GM23338 (cell line): ENCODE data around the gene ZNF628. TPM values are rescaled to one million over a fixed set of nuclear protein-coding genes. Genes with fewer than 3 reads are reported as not detected.

Experiments
- ATAC-seq: fragments of 200-7000 bp; cut with Tn5 transposase; 3 replicates; pipeline ENCODE4 v1.9.1; 2020
- DNase-seq: peaks from one replicate; pipeline ENCODE4 v3.0.0-alpha.2; 2015; ENCODE audit warnings: low spot score
- H2AFZ ChIP-seq: fragments of 200-600 bp; sonication (generic); 2 replicates; pipeline ENCODE4 v1.8.0; 2016; ENCODE audit warnings: antibody characterized with exemption, mild to moderate bottlenecking, moderate library complexity
- H3F3A ChIP-seq: fragments of 200-600 bp; sonication (generic); replicated peaks from 2 replicates; pipeline ENCODE4 v1.8.0; 2017; ENCODE audit warnings: antibody characterized with exemption, mixed run types, low read depth
- H3K27ac ChIP-seq: fragments of 200-600 bp; sonication (generic); 2 replicates; pipeline ENCODE4 v1.6.1; 2016; ENCODE audit warnings: low read depth
- H3K27me3 ChIP-seq: fragments of 200-600 bp; sonication (generic); 2 replicates; pipeline ENCODE4 v1.8.0; 2016; ENCODE audit warnings: mild to moderate bottlenecking, mixed run types, moderate library complexity; ENCODE audit not compliant: insufficient read depth
- H3K36me3 ChIP-seq: fragments of 200-600 bp; sonication (generic); 2 replicates; pipeline ENCODE4 v1.8.0; 2016; ENCODE audit warnings: mild to moderate bottlenecking; ENCODE audit not compliant: insufficient read depth
- H3K4me1 ChIP-seq: fragments of 200-600 bp; sonication (generic); 2 replicates; pipeline ENCODE4 v1.8.0; 2016; ENCODE audit warnings: mild to moderate bottlenecking, moderate library complexity; ENCODE audit not compliant: insufficient read depth
- H3K4me2 ChIP-seq: fragments of 200-600 bp; sonication (generic); 2 replicates; pipeline ENCODE4 v1.7.1; 2017; ENCODE audit warnings: mixed run types
- H3K4me3 ChIP-seq: fragments of 200-600 bp; sonication (generic); 2 replicates; pipeline ENCODE4 v1.6.1; 2016; ENCODE audit warnings: mixed run types
- H3K79me2 ChIP-seq: fragments of 200-600 bp; sonication (generic); replicated peaks from 2 replicates; pipeline ENCODE4 v1.8.0; 2017; ENCODE audit warnings: mild to moderate bottlenecking; ENCODE audit not compliant: insufficient read depth
- H3K9me2 ChIP-seq: fragments of 200-600 bp; sonication (generic); 2 replicates; pipeline ENCODE4 v1.8.0; 2017; ENCODE audit not compliant: insufficient read depth
- H4K20me1 ChIP-seq: fragments of 200-600 bp; sonication (generic); replicated peaks from 2 replicates; pipeline ENCODE4 v1.8.0; 2017; ENCODE audit warnings: mild to moderate bottlenecking; ENCODE audit not compliant: insufficient read depth
- H3K27ac Mint-ChIP-seq: 2 replicates; pipeline ENCODE4 v1.8.0; 2020; ENCODE audit warnings: inconsistent platforms, mild to moderate bottlenecking, moderate library complexity, mixed read lengths
- H3K27me3 Mint-ChIP-seq: 3 replicates; pipeline ENCODE4 v1.8.0; 2022; ENCODE audit warnings: low read depth, mild to moderate bottlenecking, moderate library complexity, mixed read lengths, inconsistent platforms; ENCODE audit not compliant: insufficient read depth, poor library complexity
- H3K36me3 Mint-ChIP-seq: 3 replicates; pipeline ENCODE4 v1.8.0; 2021; ENCODE audit warnings: low read depth, mild to moderate bottlenecking, inconsistent platforms, moderate library complexity, mixed read lengths
- H3K4me1 Mint-ChIP-seq: 3 replicates; pipeline ENCODE4 v1.8.0; 2020; ENCODE audit warnings: mild to moderate bottlenecking, inconsistent platforms, mixed read lengths
- H3K4me3 Mint-ChIP-seq: 3 replicates; pipeline ENCODE4 v1.8.0; 2021; ENCODE audit warnings: moderate library complexity, mild to moderate bottlenecking, inconsistent platforms, mixed read lengths
- H3K9me3 Mint-ChIP-seq: 3 replicates; pipeline ENCODE4 v1.8.0; 2020; ENCODE audit warnings: moderate library complexity, mild to moderate bottlenecking, inconsistent platforms, mixed read lengths
- CREB1 ChIP-seq: fragments of 250-450 bp; sonication (Bioruptor Pico); IDR thresholded peaks from 2 replicates; pipeline ENCODE4 v1.5.0; 2020; ENCODE audit warnings: low read depth, mild to moderate bottlenecking, moderate library complexity
- CTCF ChIP-seq, 2 experiments: fragments of 200-600 bp in 1 of 2; sonication (generic) in 1 of 2; conservative IDR thresholded peaks; 2 replicates each; pipeline versions ENCODE4 v1.5.1 to v1.6.1; 2016 to 2017; ENCODE audit warnings: antibody characterized with exemption in 2 of 2, low read depth in 2 of 2, mild to moderate bottlenecking in 2 of 2, moderate library complexity in 1 of 2
- ETS1 ChIP-seq: IDR thresholded peaks from 2 replicates; pipeline ENCODE4 v1.6.1; 2016; ENCODE audit warnings: antibody characterized with exemption
- EZH2 ChIP-seq: fragments of 200-600 bp; sonication (generic); IDR thresholded peaks from one replicate; pipeline ENCODE4 v1.8.0; 2017; ENCODE audit warnings: antibody characterized with exemption, mild to moderate bottlenecking, low read depth; ENCODE audit not compliant: unreplicated experiment
- EZH2phosphoT487 ChIP-seq: fragments of 200-600 bp; sonication (generic); IDR thresholded peaks from one replicate; pipeline ENCODE4 v1.8.1; 2018; ENCODE audit warnings: antibody characterized with exemption; ENCODE audit not compliant: unreplicated experiment
- JUNB ChIP-seq: IDR thresholded peaks from one replicate; pipeline ENCODE4 v1.6.1; 2016; ENCODE audit warnings: antibody characterized with exemption; ENCODE audit not compliant: unreplicated experiment
- NANOG ChIP-seq: IDR thresholded peaks from 2 replicates; pipeline ENCODE4 v1.6.1; 2016; ENCODE audit warnings: antibody characterized with exemption, borderline replicate concordance
- POLR2AphosphoS5 ChIP-seq: IDR thresholded peaks from 2 replicates; pipeline ENCODE4 v1.6.1; 2016; ENCODE audit warnings: antibody characterized with exemption, low read depth
- REST ChIP-seq: IDR thresholded peaks from one replicate; pipeline ENCODE4 v1.6.1; 2018; ENCODE audit warnings: antibody characterized with exemption; ENCODE audit not compliant: unreplicated experiment
- STAT1 ChIP-seq: IDR thresholded peaks from one replicate; pipeline ENCODE4 v1.6.1; 2016; ENCODE audit warnings: antibody characterized with exemption; ENCODE audit not compliant: unreplicated experiment
- ZNF114 ChIP-seq: fragments of 250-450 bp; sonication (Bioruptor Pico); IDR thresholded peaks from 2 replicates; pipeline ENCODE4 v1.5.0; 2020; ENCODE audit warnings: mild to moderate bottlenecking, moderate library complexity
- ZNF331 ChIP-seq: fragments of 250-450 bp; sonication (Bioruptor Pico); IDR thresholded peaks from 2 replicates; pipeline ENCODE4 v1.5.0; 2020; ENCODE audit warnings: low read depth, mild to moderate bottlenecking, moderate library complexity
- ZNF462 ChIP-seq: fragments of 250-450 bp; sonication (Bioruptor Pico); IDR thresholded peaks from 2 replicates; pipeline ENCODE4 v1.5.0; 2020; ENCODE audit warnings: mild to moderate bottlenecking, moderate library complexity
- polyA plus RNA-seq: library from polyadenylated mRNA; unstranded; fragments of >200 nt; fragmentation: Nextera tagmentation; extraction: Ambion mirVana; gene quantifications from 2 replicates; pipeline ENCODE4 v1.2.1, GENCODE V29; 2016
- total RNA-seq: library from RNA; depleted of rRNA; stranded (reverse); fragments of >200 nt; shearing (Covaris generic); gene quantifications from 2 replicates; pipeline ENCODE4 v1.2.3, GENCODE V29; 2014

Gene ZNF628
- total and polyA plus RNA-seq, 2 experiments from 2014 or later, result 4.9 to 10.7 TPM

GRCh38 chr19:55504981-55505380, 28.6 kb downstream of the ZNF628 start:
- TF ChIP-seq CTCF (conservative IDR thresholded peaks at IDR 0.05; ENCODE audit: low read depth in 2 of 2) (no peak), NANOG (no peak), REST (no peak), STAT1 (no peak), EZH2phosphoT487 (no peak), JUNB (no peak), ZNF114 (CRISPR knock-in tag) (no peak), CREB1 (CRISPR knock-in tag) (no peak), EZH2 (no peak), ZNF462 (CRISPR knock-in tag) (no peak), ZNF331 (CRISPR knock-in tag) (no peak), ETS1 (no peak), POLR2AphosphoS5 (no peak)
- H3K4me1 ChIP-seq, result no peaks in the 10 kb centered on the region
- no peak overlapping the region for H3K4me3 ChIP-seq
- H3K36me3 Mint-ChIP-seq, result peaks cover 15% of the 10 kb centered on the region
- H3K36me3 ChIP-seq, result no peaks in the 10 kb centered on the region
- H3K4me3 Mint-ChIP-seq, result no peak overlapping the region
- peaks cover 21% of the 10 kb centered on the region for H3K9me3 Mint-ChIP-seq
- no peaks in the 10 kb centered on the region for H3K4me1 Mint-ChIP-seq
- DNase-seq (no peak), ATAC-seq (no peak)
- H3K4me2 ChIP-seq, result no peak overlapping the region
- H3F3A ChIP-seq, result no peaks in the 10 kb centered on the region
- H3K27ac ChIP-seq, result no peak overlapping the region
- no peaks in the 10 kb centered on the region for H4K20me1 ChIP-seq
- H3K79me2 ChIP-seq, result no peaks in the 10 kb centered on the region
- H3K27me3 Mint-ChIP-seq, result peaks cover 41% of the 10 kb centered on the region
- H3K9me2 ChIP-seq, result no peaks in the 10 kb centered on the region
- H3K27me3 ChIP-seq, result peaks cover 32% of the 10 kb centered on the region
- no peak overlapping the region for H2AFZ ChIP-seq
- no peak overlapping the region for H3K27ac Mint-ChIP-seq
